ENCODE results near the gene BCL3. TPM values are rescaled to one million over a fixed set of nuclear protein-coding genes. Genes with fewer than 3 reads are reported as not detected.
A peak's percentile ranks its signal among the peaks of the same experiment; 100 is the strongest.

Gene BCL3
- total and polyA plus RNA-seq, 2 of the 13 experiments (the other 11 are each of a cell fraction or from before 2014, with no cell fraction given): 2.3 to 4.0 TPM

DNA sequence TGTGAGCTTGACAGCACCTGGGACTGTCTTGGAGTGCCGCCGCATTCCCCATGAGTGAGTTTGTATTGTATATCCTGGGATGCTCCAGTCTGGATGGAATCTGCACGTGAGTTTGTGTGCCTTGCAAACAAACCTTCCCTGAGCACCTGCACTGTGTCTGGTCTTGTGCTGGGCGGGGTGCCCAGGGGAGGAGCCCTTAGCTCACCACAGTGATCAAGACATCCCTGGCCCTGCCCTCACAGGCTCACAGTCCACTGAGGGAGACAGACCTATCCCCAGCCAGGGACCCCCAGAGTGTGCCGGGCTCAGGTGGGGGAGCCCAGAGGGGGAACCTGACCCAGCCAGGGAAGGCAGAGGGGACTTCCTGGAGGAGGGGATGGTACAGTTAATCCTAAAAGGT is 58.7 kb downstream of the BCL3 start (continued):
- TF ChIP-seq, protein P1, sequence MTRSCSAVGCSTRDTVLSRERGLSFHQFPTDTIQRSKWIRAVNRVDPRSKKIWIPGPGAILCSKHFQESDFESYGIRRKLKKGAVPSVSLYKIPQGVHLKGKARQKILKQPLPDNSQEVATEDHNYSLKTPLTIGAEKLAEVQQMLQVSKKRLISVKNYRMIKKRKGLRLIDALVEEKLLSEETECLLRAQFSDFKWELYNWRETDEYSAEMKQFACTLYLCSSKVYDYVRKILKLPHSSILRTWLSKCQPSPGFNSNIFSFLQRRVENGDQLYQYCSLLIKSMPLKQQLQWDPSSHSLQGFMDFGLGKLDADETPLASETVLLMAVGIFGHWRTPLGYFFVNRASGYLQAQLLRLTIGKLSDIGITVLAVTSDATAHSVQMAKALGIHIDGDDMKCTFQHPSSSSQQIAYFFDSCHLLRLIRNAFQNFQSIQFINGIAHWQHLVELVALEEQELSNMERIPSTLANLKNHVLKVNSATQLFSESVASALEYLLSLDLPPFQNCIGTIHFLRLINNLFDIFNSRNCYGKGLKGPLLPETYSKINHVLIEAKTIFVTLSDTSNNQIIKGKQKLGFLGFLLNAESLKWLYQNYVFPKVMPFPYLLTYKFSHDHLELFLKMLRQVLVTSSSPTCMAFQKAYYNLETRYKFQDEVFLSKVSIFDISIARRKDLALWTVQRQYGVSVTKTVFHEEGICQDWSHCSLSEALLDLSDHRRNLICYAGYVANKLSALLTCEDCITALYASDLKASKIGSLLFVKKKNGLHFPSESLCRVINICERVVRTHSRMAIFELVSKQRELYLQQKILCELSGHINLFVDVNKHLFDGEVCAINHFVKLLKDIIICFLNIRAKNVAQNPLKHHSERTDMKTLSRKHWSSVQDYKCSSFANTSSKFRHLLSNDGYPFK (CRISPR knock-in tag; IDR thresholded peaks at IDR 0.05; ENCODE audit: borderline replicate concordance): 0 out of 2 replicates have a peak, but pooled peaks have one; percentile 5
- TF ChIP-seq ZNF260 (CRISPR knock-in tag; IDR thresholded peaks at IDR 0.05; ENCODE audit: borderline replicate concordance, low read depth): no peak
- TF ChIP-seq SOX13 (IDR thresholded peaks at IDR 0.05): peak; percentile 31; the same call in 1 of the 2 replicates
- TF ChIP-seq SOX13 (CRISPR knock-in tag; conservative IDR thresholded peaks at IDR 0.05 in 1 of 2, IDR thresholded peaks at IDR 0.05 in 1 of 2): peak in 1 of 2 experiments; percentile 92; a peak in 2 of 4 replicates
- no peak for TF ChIP-seq MED8 (CRISPR knock-in tag; IDR thresholded peaks at IDR 0.05; ENCODE audit: insufficient replicate concordance)
- TF ChIP-seq ZNF451 (CRISPR knock-in tag; IDR thresholded peaks at IDR 0.05): no peak
- TF ChIP-seq STAG1 (CRISPR knock-in tag; IDR thresholded peaks at IDR 0.05): 0 out of 2 replicates have a peak, but pooled peaks have one; percentile 1
- TF ChIP-seq, protein P2, sequence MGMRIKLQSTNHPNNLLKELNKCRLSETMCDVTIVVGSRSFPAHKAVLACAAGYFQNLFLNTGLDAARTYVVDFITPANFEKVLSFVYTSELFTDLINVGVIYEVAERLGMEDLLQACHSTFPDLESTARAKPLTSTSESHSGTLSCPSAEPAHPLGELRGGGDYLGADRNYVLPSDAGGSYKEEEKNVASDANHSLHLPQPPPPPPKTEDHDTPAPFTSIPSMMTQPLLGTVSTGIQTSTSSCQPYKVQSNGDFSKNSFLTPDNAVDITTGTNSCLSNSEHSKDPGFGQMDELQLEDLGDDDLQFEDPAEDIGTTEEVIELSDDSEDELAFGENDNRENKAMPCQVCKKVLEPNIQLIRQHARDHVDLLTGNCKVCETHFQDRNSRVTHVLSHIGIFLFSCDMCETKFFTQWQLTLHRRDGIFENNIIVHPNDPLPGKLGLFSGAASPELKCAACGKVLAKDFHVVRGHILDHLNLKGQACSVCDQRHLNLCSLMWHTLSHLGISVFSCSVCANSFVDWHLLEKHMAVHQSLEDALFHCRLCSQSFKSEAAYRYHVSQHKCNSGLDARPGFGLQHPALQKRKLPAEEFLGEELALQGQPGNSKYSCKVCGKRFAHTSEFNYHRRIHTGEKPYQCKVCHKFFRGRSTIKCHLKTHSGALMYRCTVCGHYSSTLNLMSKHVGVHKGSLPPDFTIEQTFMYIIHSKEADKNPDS (CRISPR knock-in tag; IDR thresholded peaks at IDR 0.05): peak; percentile 95
- TF ChIP-seq, protein P3, sequence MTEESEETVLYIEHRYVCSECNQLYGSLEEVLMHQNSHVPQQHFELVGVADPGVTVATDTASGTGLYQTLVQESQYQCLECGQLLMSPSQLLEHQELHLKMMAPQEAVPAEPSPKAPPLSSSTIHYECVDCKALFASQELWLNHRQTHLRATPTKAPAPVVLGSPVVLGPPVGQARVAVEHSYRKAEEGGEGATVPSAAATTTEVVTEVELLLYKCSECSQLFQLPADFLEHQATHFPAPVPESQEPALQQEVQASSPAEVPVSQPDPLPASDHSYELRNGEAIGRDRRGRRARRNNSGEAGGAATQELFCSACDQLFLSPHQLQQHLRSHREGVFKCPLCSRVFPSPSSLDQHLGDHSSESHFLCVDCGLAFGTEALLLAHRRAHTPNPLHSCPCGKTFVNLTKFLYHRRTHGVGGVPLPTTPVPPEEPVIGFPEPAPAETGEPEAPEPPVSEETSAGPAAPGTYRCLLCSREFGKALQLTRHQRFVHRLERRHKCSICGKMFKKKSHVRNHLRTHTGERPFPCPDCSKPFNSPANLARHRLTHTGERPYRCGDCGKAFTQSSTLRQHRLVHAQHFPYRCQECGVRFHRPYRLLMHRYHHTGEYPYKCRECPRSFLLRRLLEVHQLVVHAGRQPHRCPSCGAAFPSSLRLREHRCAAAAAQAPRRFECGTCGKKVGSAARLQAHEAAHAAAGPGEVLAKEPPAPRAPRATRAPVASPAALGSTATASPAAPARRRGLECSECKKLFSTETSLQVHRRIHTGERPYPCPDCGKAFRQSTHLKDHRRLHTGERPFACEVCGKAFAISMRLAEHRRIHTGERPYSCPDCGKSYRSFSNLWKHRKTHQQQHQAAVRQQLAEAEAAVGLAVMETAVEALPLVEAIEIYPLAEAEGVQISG (CRISPR knock-in tag; IDR thresholded peaks at IDR 0.05): peak; percentile 47; the same call in 1 of the 2 replicates
- TF ChIP-seq, protein P4, sequence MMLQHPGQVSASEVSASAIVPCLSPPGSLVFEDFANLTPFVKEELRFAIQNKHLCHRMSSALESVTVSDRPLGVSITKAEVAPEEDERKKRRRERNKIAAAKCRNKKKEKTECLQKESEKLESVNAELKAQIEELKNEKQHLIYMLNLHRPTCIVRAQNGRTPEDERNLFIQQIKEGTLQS (CRISPR knock-in tag; IDR thresholded peaks at IDR 0.05): no peak
- TF ChIP-seq ZSCAN22 (CRISPR knock-in tag; IDR thresholded peaks at IDR 0.05): peak; percentile 87
- peak; percentile 85 for TF ChIP-seq SP5 (CRISPR knock-in tag; IDR thresholded peaks at IDR 0.05; ENCODE audit: borderline replicate concordance, low read depth)
- TF ChIP-seq, protein P5, sequence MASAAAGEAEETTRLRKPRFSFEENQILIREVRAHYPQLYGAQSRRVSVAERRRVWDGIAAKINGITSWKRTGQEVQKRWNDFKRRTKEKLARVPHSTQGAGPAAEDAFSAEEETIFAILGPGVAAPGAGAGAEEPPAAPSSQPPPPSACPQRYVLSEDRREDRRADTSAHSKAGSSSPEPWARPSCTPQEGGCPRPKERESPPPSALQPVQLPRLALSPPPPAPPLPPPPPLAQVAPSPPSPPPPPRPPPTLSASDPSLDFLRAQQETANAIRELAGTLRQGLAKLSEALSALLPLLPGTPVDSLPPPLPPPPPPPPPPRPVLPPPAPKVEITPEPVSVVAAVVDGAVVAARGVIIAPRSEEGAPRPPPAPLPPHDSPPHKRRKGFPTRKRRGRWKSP (CRISPR knock-in tag; IDR thresholded peaks at IDR 0.05): 0 out of 2 replicates have a peak, but pooled peaks have one; percentile 25
- TF ChIP-seq MED13 (CRISPR knock-in tag; IDR thresholded peaks at IDR 0.05): no peak
- TF ChIP-seq ZNF33B (CRISPR knock-in tag; IDR thresholded peaks at IDR 0.05): no peak
- TF ChIP-seq FOXO1 (CRISPR knock-in tag; IDR thresholded peaks at IDR 0.05): peak; percentile 65; the same call in 1 of the 2 replicates
- no peak for TF ChIP-seq KMT2A (CRISPR knock-in tag; IDR thresholded peaks at IDR 0.05)
- TF ChIP-seq, protein P6, sequence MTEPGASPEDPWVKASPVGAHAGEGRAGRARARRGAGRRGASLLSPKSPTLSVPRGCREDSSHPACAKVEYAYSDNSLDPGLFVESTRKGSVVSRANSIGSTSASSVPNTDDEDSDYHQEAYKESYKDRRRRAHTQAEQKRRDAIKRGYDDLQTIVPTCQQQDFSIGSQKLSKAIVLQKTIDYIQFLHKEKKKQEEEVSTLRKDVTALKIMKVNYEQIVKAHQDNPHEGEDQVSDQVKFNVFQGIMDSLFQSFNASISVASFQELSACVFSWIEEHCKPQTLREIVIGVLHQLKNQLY (CRISPR knock-in tag; IDR thresholded peaks at IDR 0.05): peak; percentile 79
